GM23338 (cell line): ENCODE data around the gene PTOV1. TPM values are rescaled to one million over a fixed set of nuclear protein-coding genes. Genes with fewer than 3 reads are reported as not detected.

Source experiments
- ATAC-seq: fragments of 200-7000 bp; cut with Tn5 transposase; 3 replicates; pipeline ENCODE4 v1.9.1; 2020
- DNase-seq: peaks from one replicate; pipeline ENCODE4 v3.0.0-alpha.2; 2015; ENCODE audit warnings: low spot score
- H2AFZ ChIP-seq: fragments of 200-600 bp; sonication (generic); 2 replicates; pipeline ENCODE4 v1.8.0; 2016; ENCODE audit warnings: antibody characterized with exemption, mild to moderate bottlenecking, moderate library complexity
- H3F3A ChIP-seq: fragments of 200-600 bp; sonication (generic); replicated peaks from 2 replicates; pipeline ENCODE4 v1.8.0; 2017; ENCODE audit warnings: antibody characterized with exemption, mixed run types, low read depth
- H3K27ac ChIP-seq: fragments of 200-600 bp; sonication (generic); 2 replicates; pipeline ENCODE4 v1.6.1; 2016; ENCODE audit warnings: low read depth
- H3K27me3 ChIP-seq: fragments of 200-600 bp; sonication (generic); 2 replicates; pipeline ENCODE4 v1.8.0; 2016; ENCODE audit warnings: mild to moderate bottlenecking, mixed run types, moderate library complexity; ENCODE audit not compliant: insufficient read depth
- H3K36me3 ChIP-seq: fragments of 200-600 bp; sonication (generic); 2 replicates; pipeline ENCODE4 v1.8.0; 2016; ENCODE audit warnings: mild to moderate bottlenecking; ENCODE audit not compliant: insufficient read depth
- H3K4me1 ChIP-seq: fragments of 200-600 bp; sonication (generic); 2 replicates; pipeline ENCODE4 v1.8.0; 2016; ENCODE audit warnings: mild to moderate bottlenecking, moderate library complexity; ENCODE audit not compliant: insufficient read depth
- H3K4me2 ChIP-seq: fragments of 200-600 bp; sonication (generic); 2 replicates; pipeline ENCODE4 v1.7.1; 2017; ENCODE audit warnings: mixed run types
- H3K4me3 ChIP-seq: fragments of 200-600 bp; sonication (generic); 2 replicates; pipeline ENCODE4 v1.6.1; 2016; ENCODE audit warnings: mixed run types
- H3K79me2 ChIP-seq: fragments of 200-600 bp; sonication (generic); replicated peaks from 2 replicates; pipeline ENCODE4 v1.8.0; 2017; ENCODE audit warnings: mild to moderate bottlenecking; ENCODE audit not compliant: insufficient read depth
- H3K9me2 ChIP-seq: fragments of 200-600 bp; sonication (generic); 2 replicates; pipeline ENCODE4 v1.8.0; 2017; ENCODE audit not compliant: insufficient read depth
- H4K20me1 ChIP-seq: fragments of 200-600 bp; sonication (generic); replicated peaks from 2 replicates; pipeline ENCODE4 v1.8.0; 2017; ENCODE audit warnings: mild to moderate bottlenecking; ENCODE audit not compliant: insufficient read depth
- H3K27ac Mint-ChIP-seq: 2 replicates; pipeline ENCODE4 v1.8.0; 2020; ENCODE audit warnings: inconsistent platforms, mild to moderate bottlenecking, moderate library complexity, mixed read lengths
- H3K27me3 Mint-ChIP-seq: 3 replicates; pipeline ENCODE4 v1.8.0; 2022; ENCODE audit warnings: low read depth, mild to moderate bottlenecking, moderate library complexity, mixed read lengths, inconsistent platforms; ENCODE audit not compliant: insufficient read depth, poor library complexity
- H3K36me3 Mint-ChIP-seq: 3 replicates; pipeline ENCODE4 v1.8.0; 2021; ENCODE audit warnings: low read depth, mild to moderate bottlenecking, inconsistent platforms, moderate library complexity, mixed read lengths
- H3K4me1 Mint-ChIP-seq: 3 replicates; pipeline ENCODE4 v1.8.0; 2020; ENCODE audit warnings: mild to moderate bottlenecking, inconsistent platforms, mixed read lengths
- H3K4me3 Mint-ChIP-seq: 3 replicates; pipeline ENCODE4 v1.8.0; 2021; ENCODE audit warnings: moderate library complexity, mild to moderate bottlenecking, inconsistent platforms, mixed read lengths
- H3K9me3 Mint-ChIP-seq: 3 replicates; pipeline ENCODE4 v1.8.0; 2020; ENCODE audit warnings: moderate library complexity, mild to moderate bottlenecking, inconsistent platforms, mixed read lengths
- CREB1 ChIP-seq: fragments of 250-450 bp; sonication (Bioruptor Pico); IDR thresholded peaks from 2 replicates; pipeline ENCODE4 v1.5.0; 2020; ENCODE audit warnings: low read depth, mild to moderate bottlenecking, moderate library complexity
- EZH2 ChIP-seq: fragments of 200-600 bp; sonication (generic); IDR thresholded peaks from one replicate; pipeline ENCODE4 v1.8.0; 2017; ENCODE audit warnings: antibody characterized with exemption, mild to moderate bottlenecking, low read depth; ENCODE audit not compliant: unreplicated experiment
- EZH2phosphoT487 ChIP-seq: fragments of 200-600 bp; sonication (generic); IDR thresholded peaks from one replicate; pipeline ENCODE4 v1.8.1; 2018; ENCODE audit warnings: antibody characterized with exemption; ENCODE audit not compliant: unreplicated experiment
- JUNB ChIP-seq: IDR thresholded peaks from one replicate; pipeline ENCODE4 v1.6.1; 2016; ENCODE audit warnings: antibody characterized with exemption; ENCODE audit not compliant: unreplicated experiment
- NANOG ChIP-seq: IDR thresholded peaks from 2 replicates; pipeline ENCODE4 v1.6.1; 2016; ENCODE audit warnings: antibody characterized with exemption, borderline replicate concordance
- POLR2AphosphoS5 ChIP-seq: IDR thresholded peaks from 2 replicates; pipeline ENCODE4 v1.6.1; 2016; ENCODE audit warnings: antibody characterized with exemption, low read depth
- STAT1 ChIP-seq: IDR thresholded peaks from one replicate; pipeline ENCODE4 v1.6.1; 2016; ENCODE audit warnings: antibody characterized with exemption; ENCODE audit not compliant: unreplicated experiment
- ZNF114 ChIP-seq: fragments of 250-450 bp; sonication (Bioruptor Pico); IDR thresholded peaks from 2 replicates; pipeline ENCODE4 v1.5.0; 2020; ENCODE audit warnings: mild to moderate bottlenecking, moderate library complexity
- ZNF331 ChIP-seq: fragments of 250-450 bp; sonication (Bioruptor Pico); IDR thresholded peaks from 2 replicates; pipeline ENCODE4 v1.5.0; 2020; ENCODE audit warnings: low read depth, mild to moderate bottlenecking, moderate library complexity
- polyA plus RNA-seq: library from polyadenylated mRNA; unstranded; fragments of >200 nt; fragmentation: Nextera tagmentation; extraction: Ambion mirVana; gene quantifications from 2 replicates; pipeline ENCODE4 v1.2.1, GENCODE V29; 2016
- total RNA-seq: library from RNA; depleted of rRNA; stranded (reverse); fragments of >200 nt; shearing (Covaris generic); gene quantifications from 2 replicates; pipeline ENCODE4 v1.2.3, GENCODE V29; 2014
- TF ChIP-seq, protein P1 (sequence below): IDR thresholded peaks from one replicate; pipeline ENCODE4 v1.6.1; 2018; ENCODE audit warnings: antibody characterized with exemption; ENCODE audit not compliant: unreplicated experiment
- TF ChIP-seq, protein P2 (sequence below): IDR thresholded peaks from 2 replicates; pipeline ENCODE4 v1.6.1; 2016; ENCODE audit warnings: antibody characterized with exemption
- TF ChIP-seq, protein P3 (sequence below), 2 experiments: fragments of 200-600 bp in 1 of 2; sonication (generic) in 1 of 2; conservative IDR thresholded peaks; 2 replicates each; pipeline versions ENCODE4 v1.5.1 to v1.6.1; 2016 to 2017; ENCODE audit warnings: antibody characterized with exemption in 2 of 2, low read depth in 2 of 2, mild to moderate bottlenecking in 2 of 2, moderate library complexity in 1 of 2
- TF ChIP-seq, protein P4 (sequence below): fragments of 250-450 bp; sonication (Bioruptor Pico); IDR thresholded peaks from 2 replicates; pipeline ENCODE4 v1.5.0; 2020; ENCODE audit warnings: mild to moderate bottlenecking, moderate library complexity

PTOV1 gene
- total and polyA plus RNA-seq, 2 experiments from 2014 or later = 188 to 209 TPM

DNA sequence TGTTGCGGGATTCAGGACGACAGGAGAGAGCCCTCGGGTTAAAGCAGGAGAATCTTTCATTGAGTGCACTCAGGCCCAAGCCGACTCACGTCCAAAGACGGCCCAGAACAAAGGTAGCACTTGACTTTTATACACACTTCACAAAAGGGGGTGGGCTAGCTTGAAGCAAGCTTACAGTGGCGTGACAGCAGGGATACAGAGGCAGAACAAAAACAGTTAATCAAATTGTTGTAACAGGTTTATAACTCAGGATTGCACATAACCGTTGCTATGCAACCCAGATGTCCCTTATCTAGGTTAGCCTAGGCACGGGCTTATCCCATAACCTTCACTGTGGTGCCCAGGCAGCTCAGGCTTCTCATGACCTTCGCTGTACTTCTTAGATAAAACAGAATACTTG is 30.8 kb upstream of the PTOV1 start:
- Histone ChIP-seq H3F3A (no peaks in the 10 kb centered on the region; the same call in 1 of the 2 replicates), H3K27ac (no peak overlapping the region), H3K79me2 (peaks cover 34% of the 10 kb centered on the region), H3K9me2 (no peaks in the 10 kb centered on the region), H3K4me3 (no peak overlapping the region), H3K27me3 (no peaks in the 10 kb centered on the region), H3K4me1 (peaks cover 4% of the 10 kb centered on the region; the same call in 1 of the 2 replicates), H2AFZ (no peak overlapping the region), H3K36me3 (peaks cover 3% of the 10 kb centered on the region; the same call in 1 of the 2 replicates), H3K4me2 (no peak overlapping the region), H4K20me1 (no peaks in the 10 kb centered on the region; the same call in 1 of the 2 replicates)
- no peak for DNase-seq
- ATAC-seq = no peak
- Mint-ChIP-seq H3K36me3 (peaks cover 12% of the 10 kb centered on the region), H3K9me3 (no peaks in the 10 kb centered on the region), H3K27ac (no peak overlapping the region), H3K4me3 (peak overlapping the region; percentile 13; the same call in 2 of the 3 replicates), H3K27me3 (peaks cover 15% of the 10 kb centered on the region), H3K4me1 (peaks cover 9% of the 10 kb centered on the region)
- TF ChIP-seq JUNB (no peak), CREB1 (CRISPR knock-in tag) (no peak), POLR2AphosphoS5 (no peak), ZNF331 (CRISPR knock-in tag) (no peak), EZH2phosphoT487 (no peak), ZNF114 (CRISPR knock-in tag) (no peak), EZH2 (no peak), NANOG (no peak), STAT1 (no peak)
- TF ChIP-seq, protein P1, sequence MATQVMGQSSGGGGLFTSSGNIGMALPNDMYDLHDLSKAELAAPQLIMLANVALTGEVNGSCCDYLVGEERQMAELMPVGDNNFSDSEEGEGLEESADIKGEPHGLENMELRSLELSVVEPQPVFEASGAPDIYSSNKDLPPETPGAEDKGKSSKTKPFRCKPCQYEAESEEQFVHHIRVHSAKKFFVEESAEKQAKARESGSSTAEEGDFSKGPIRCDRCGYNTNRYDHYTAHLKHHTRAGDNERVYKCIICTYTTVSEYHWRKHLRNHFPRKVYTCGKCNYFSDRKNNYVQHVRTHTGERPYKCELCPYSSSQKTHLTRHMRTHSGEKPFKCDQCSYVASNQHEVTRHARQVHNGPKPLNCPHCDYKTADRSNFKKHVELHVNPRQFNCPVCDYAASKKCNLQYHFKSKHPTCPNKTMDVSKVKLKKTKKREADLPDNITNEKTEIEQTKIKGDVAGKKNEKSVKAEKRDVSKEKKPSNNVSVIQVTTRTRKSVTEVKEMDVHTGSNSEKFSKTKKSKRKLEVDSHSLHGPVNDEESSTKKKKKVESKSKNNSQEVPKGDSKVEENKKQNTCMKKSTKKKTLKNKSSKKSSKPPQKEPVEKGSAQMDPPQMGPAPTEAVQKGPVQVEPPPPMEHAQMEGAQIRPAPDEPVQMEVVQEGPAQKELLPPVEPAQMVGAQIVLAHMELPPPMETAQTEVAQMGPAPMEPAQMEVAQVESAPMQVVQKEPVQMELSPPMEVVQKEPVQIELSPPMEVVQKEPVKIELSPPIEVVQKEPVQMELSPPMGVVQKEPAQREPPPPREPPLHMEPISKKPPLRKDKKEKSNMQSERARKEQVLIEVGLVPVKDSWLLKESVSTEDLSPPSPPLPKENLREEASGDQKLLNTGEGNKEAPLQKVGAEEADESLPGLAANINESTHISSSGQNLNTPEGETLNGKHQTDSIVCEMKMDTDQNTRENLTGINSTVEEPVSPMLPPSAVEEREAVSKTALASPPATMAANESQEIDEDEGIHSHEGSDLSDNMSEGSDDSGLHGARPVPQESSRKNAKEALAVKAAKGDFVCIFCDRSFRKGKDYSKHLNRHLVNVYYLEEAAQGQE = no peak
- TF ChIP-seq, protein P2, sequence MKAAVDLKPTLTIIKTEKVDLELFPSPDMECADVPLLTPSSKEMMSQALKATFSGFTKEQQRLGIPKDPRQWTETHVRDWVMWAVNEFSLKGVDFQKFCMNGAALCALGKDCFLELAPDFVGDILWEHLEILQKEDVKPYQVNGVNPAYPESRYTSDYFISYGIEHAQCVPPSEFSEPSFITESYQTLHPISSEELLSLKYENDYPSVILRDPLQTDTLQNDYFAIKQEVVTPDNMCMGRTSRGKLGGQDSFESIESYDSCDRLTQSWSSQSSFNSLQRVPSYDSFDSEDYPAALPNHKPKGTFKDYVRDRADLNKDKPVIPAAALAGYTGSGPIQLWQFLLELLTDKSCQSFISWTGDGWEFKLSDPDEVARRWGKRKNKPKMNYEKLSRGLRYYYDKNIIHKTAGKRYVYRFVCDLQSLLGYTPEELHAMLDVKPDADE = no peak
- TF ChIP-seq, protein P3, sequence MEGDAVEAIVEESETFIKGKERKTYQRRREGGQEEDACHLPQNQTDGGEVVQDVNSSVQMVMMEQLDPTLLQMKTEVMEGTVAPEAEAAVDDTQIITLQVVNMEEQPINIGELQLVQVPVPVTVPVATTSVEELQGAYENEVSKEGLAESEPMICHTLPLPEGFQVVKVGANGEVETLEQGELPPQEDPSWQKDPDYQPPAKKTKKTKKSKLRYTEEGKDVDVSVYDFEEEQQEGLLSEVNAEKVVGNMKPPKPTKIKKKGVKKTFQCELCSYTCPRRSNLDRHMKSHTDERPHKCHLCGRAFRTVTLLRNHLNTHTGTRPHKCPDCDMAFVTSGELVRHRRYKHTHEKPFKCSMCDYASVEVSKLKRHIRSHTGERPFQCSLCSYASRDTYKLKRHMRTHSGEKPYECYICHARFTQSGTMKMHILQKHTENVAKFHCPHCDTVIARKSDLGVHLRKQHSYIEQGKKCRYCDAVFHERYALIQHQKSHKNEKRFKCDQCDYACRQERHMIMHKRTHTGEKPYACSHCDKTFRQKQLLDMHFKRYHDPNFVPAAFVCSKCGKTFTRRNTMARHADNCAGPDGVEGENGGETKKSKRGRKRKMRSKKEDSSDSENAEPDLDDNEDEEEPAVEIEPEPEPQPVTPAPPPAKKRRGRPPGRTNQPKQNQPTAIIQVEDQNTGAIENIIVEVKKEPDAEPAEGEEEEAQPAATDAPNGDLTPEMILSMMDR (conservative IDR thresholded peaks at IDR 0.05; ENCODE audit: low read depth in 2 of 2) = no peak
- TF ChIP-seq, protein P4, sequence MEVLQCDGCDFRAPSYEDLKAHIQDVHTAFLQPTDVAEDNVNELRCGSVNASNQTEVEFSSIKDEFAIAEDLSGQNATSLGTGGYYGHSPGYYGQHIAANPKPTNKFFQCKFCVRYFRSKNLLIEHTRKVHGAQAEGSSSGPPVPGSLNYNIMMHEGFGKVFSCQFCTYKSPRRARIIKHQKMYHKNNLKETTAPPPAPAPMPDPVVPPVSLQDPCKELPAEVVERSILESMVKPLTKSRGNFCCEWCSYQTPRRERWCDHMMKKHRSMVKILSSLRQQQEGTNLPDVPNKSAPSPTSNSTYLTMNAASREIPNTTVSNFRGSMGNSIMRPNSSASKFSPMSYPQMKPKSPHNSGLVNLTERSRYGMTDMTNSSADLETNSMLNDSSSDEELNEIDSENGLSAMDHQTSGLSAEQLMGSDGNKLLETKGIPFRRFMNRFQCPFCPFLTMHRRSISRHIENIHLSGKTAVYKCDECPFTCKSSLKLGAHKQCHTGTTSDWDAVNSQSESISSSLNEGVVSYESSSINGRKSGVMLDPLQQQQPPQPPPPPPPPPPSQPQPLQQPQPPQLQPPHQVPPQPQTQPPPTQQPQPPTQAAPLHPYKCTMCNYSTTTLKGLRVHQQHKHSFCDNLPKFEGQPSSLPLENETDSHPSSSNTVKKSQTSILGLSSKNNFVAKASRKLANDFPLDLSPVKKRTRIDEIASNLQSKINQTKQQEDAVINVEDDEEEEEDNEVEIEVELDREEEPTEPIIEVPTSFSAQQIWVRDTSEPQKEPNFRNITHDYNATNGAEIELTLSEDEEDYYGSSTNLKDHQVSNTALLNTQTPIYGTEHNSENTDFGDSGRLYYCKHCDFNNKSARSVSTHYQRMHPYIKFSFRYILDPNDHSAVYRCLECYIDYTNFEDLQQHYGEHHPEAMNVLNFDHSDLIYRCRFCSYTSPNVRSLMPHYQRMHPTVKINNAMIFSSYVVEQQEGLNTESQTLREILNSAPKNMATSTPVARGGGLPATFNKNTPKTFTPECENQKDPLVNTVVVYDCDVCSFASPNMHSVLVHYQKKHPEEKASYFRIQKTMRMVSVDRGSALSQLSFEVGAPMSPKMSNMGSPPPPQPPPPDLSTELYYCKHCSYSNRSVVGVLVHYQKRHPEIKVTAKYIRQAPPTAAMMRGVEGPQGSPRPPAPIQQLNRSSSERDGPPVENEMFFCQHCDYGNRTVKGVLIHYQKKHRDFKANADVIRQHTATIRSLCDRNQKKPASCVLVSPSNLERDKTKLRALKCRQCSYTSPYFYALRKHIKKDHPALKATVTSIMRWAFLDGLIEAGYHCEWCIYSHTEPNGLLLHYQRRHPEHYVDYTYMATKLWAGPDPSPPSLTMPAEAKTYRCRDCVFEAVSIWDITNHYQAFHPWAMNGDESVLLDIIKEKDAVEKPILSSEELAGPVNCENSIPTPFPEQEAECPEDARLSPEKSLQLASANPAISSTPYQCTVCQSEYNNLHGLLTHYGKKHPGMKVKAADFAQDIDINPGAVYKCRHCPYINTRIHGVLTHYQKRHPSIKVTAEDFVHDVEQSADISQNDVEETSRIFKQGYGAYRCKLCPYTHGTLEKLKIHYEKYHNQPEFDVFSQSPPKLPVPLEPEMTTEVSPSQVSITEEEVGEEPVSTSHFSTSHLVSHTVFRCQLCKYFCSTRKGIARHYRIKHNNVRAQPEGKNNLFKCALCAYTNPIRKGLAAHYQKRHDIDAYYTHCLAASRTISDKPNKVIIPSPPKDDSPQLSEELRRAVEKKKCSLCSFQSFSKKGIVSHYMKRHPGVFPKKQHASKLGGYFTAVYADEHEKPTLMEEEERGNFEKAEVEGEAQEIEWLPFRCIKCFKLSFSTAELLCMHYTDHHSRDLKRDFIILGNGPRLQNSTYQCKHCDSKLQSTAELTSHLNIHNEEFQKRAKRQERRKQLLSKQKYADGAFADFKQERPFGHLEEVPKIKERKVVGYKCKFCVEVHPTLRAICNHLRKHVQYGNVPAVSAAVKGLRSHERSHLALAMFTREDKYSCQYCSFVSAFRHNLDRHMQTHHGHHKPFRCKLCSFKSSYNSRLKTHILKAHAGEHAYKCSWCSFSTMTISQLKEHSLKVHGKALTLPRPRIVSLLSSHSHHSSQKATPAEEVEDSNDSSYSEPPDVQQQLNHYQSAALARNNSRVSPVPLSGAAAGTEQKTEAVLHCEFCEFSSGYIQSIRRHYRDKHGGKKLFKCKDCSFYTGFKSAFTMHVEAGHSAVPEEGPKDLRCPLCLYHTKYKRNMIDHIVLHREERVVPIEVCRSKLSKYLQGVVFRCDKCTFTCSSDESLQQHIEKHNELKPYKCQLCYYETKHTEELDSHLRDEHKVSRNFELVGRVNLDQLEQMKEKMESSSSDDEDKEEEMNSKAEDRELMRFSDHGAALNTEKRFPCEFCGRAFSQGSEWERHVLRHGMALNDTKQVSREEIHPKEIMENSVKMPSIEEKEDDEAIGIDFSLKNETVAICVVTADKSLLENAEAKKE (CRISPR knock-in tag) = no peak
